Neuronal stem cell (in vitro differentiated cells): ENCODE data around the gene PDAP1.

Source experiments
- DNase-seq: peaks from one replicate; pipeline ENCODE4 v3.0.0-alpha.2; 2013; ENCODE audit warnings: low spot score
- H2AFZ ChIP-seq: one replicate; pipeline ENCODE4 v1.6.1; 2013; ENCODE audit warnings: mild to moderate bottlenecking, low read length, inconsistent platforms
- H2AK5ac ChIP-seq: 2 replicates; pipeline ENCODE4 v1.6.1; 2013; ENCODE audit warnings: low read depth, mild to moderate bottlenecking, inconsistent platforms, low read length, moderate library complexity, mixed read lengths
- H2BK120ac ChIP-seq: 2 replicates; pipeline ENCODE4 v1.6.1; 2013; ENCODE audit warnings: low read depth, mild to moderate bottlenecking, inconsistent platforms, low read length, moderate library complexity, mixed read lengths
- H2BK12ac ChIP-seq: one replicate; pipeline ENCODE4 v1.6.1; 2013; ENCODE audit warnings: low read length, inconsistent platforms
- H2BK15ac ChIP-seq: 2 replicates; pipeline ENCODE4 v1.6.1; 2013; ENCODE audit warnings: mild to moderate bottlenecking, low read length, inconsistent platforms, mixed read lengths
- H2BK5ac ChIP-seq: one replicate; pipeline ENCODE4 v1.6.1; 2013; ENCODE audit warnings: inconsistent platforms, mild to moderate bottlenecking, low read length, moderate library complexity
- H3K14ac ChIP-seq: one replicate; pipeline ENCODE4 v1.6.1; 2013; ENCODE audit warnings: low read length, inconsistent platforms
- H3K18ac ChIP-seq: 2 replicates; pipeline ENCODE4 v1.6.1; 2013; ENCODE audit warnings: low read length, inconsistent platforms
- H3K23ac ChIP-seq: 2 replicates; pipeline ENCODE4 v1.6.1; 2013; ENCODE audit warnings: low read depth, mild to moderate bottlenecking, mixed read lengths, low read length, inconsistent platforms; ENCODE audit not compliant: poor library complexity
- H3K27ac ChIP-seq: replicated peaks from 3 replicates; pipeline ENCODE4 v1.5.1; 2013; ENCODE audit warnings: low read length, inconsistent platforms
- H3K27me3 ChIP-seq, 3 experiments: 2 replicates each; pipeline ENCODE4 v1.6.1; 2013; ENCODE audit warnings: low read length in 3 of 3, mild to moderate bottlenecking in 2 of 3, inconsistent platforms in 1 of 3, low read depth in 1 of 3, mixed read lengths in 1 of 3, moderate library complexity in 1 of 3; ENCODE audit not compliant: control insufficient read depth in 3 of 3, insufficient read depth in 3 of 3
- H3K36me3 ChIP-seq, 2 donors: replicated peaks in 1 of 2; 2 replicates each; pipeline ENCODE4 v1.6.1; 2013; ENCODE audit warnings: low read length in 2 of 2; ENCODE audit not compliant: control insufficient read depth in 2 of 2, insufficient read depth in 2 of 2
- H3K4ac ChIP-seq: 2 replicates; pipeline ENCODE4 v1.6.1; 2013; ENCODE audit warnings: inconsistent platforms, mild to moderate bottlenecking, low read length, moderate library complexity
- H3K4me1 ChIP-seq, 2 donors: 1 replicate in 1 of 2; 2 replicates in 1 of 2; pipeline ENCODE4 v1.6.1; 2013; ENCODE audit warnings: low read length in 2 of 2, low read depth in 1 of 2; ENCODE audit not compliant: control insufficient read depth in 2 of 2, insufficient read depth in 1 of 2
- H3K4me2 ChIP-seq: one replicate; pipeline ENCODE4 v1.6.1; 2013; ENCODE audit warnings: mild to moderate bottlenecking, low read length, inconsistent platforms; ENCODE audit not compliant: insufficient read depth, poor library complexity, severe bottlenecking
- H3K4me3 ChIP-seq, 2 donors: 2 replicates each; pipeline ENCODE4 v1.5.1; 2013; ENCODE audit warnings: low read length in 2 of 2, mild to moderate bottlenecking in 2 of 2, inconsistent platforms in 1 of 2, moderate library complexity in 1 of 2
- H3K79me1 ChIP-seq: one replicate; pipeline ENCODE4 v1.6.1; 2013; ENCODE audit warnings: low read depth, mild to moderate bottlenecking, inconsistent platforms, low read length, moderate library complexity
- H3K9ac ChIP-seq: one replicate; pipeline ENCODE4 v1.6.1; 2013; ENCODE audit warnings: mild to moderate bottlenecking, low read depth, low read length, inconsistent platforms; ENCODE audit not compliant: poor library complexity
- H3K9me3 ChIP-seq, 2 donors: replicated peaks in 1 of 2; 2 replicates each; pipeline versions ENCODE3 to v1.6.1; 2013; ENCODE audit warnings: low read length in 2 of 2, mild to moderate bottlenecking in 2 of 2, inconsistent platforms in 1 of 2, low read depth in 1 of 2, mixed read lengths in 1 of 2, moderate library complexity in 1 of 2; ENCODE audit not compliant: control insufficient read depth in 2 of 2, insufficient read depth in 1 of 2
- H4K8ac ChIP-seq: one replicate; pipeline ENCODE4 v1.6.1; 2013; ENCODE audit warnings: low read depth, mild to moderate bottlenecking, inconsistent platforms, low read length, moderate library complexity
- H4K91ac ChIP-seq: one replicate; pipeline ENCODE4 v1.6.1; 2013; ENCODE audit warnings: low read length, low read depth, mild to moderate bottlenecking, inconsistent platforms; ENCODE audit not compliant: poor library complexity
- whole genome bisulfite sequencing, 2 donors: extraction: QIAGEN DNeasy Blood & Tissue Kit; methylation state at CpG; one replicate each; pipeline ENCODE4 v1.1.7; 2013; ENCODE audit warnings: missing lambda C conversion rate in 2 of 2, mixed read lengths in 1 of 2; ENCODE audit not compliant: insufficient read length in 2 of 2, insufficient replicate concordance in 1 of 2; ENCODE audit errors: extremely low coverage in 2 of 2; 5-methylcytosine and 5-hydroxymethylcytosine counted together

The PDAP1 gene

GRCh38 chr7:99393355-99394187, 14.8 kb downstream of the PDAP1 start:
- peaks cover 38 to 91% of the 10 kb centered on the region in 2 donors for H3K36me3 ChIP-seq
- peak overlapping the region; percentile 73 for H2AK5ac ChIP-seq
- WGBS, 2 donors, result no CpG with 5 or more reads among the region's 30 CpGs
- H3K27me3 ChIP-seq, result no peaks in the 10 kb centered on the region
- H2BK5ac ChIP-seq, result peak overlapping the region; percentile 94
- no peak overlapping the region for H2AFZ ChIP-seq
- H2BK15ac ChIP-seq, result no peak overlapping the region
- peak overlapping the region; percentile 83 for H3K27ac ChIP-seq
- H4K8ac ChIP-seq, result peak overlapping the region; percentile 92
- H3K9ac ChIP-seq, result peak overlapping the region; percentile 95
- H3K9me3 ChIP-seq, result no peaks in the 10 kb centered on the region
- H3K4me3 ChIP-seq, result peak overlapping the region in 1 of 2 donors; percentile 86
- H3K18ac ChIP-seq, result peak overlapping the region; percentile 98
- peaks cover 6% of the 10 kb centered on the region for H3K79me1 ChIP-seq
- H3K4me1 ChIP-seq, result peaks cover 0 to 12% of the 10 kb centered on the region in 2 donors
- H3K4ac ChIP-seq, result no peak overlapping the region
- peak overlapping the region; percentile 5 for H3K14ac ChIP-seq
- no peak overlapping the region for H4K91ac ChIP-seq
- peak; percentile 74 for DNase-seq
- H3K4me2 ChIP-seq, result peak overlapping the region; percentile 91
- peak overlapping the region; percentile 92 for H3K23ac ChIP-seq
- no peak overlapping the region for H2BK120ac ChIP-seq
- H2BK12ac ChIP-seq, result no peak overlapping the region

DNA sequence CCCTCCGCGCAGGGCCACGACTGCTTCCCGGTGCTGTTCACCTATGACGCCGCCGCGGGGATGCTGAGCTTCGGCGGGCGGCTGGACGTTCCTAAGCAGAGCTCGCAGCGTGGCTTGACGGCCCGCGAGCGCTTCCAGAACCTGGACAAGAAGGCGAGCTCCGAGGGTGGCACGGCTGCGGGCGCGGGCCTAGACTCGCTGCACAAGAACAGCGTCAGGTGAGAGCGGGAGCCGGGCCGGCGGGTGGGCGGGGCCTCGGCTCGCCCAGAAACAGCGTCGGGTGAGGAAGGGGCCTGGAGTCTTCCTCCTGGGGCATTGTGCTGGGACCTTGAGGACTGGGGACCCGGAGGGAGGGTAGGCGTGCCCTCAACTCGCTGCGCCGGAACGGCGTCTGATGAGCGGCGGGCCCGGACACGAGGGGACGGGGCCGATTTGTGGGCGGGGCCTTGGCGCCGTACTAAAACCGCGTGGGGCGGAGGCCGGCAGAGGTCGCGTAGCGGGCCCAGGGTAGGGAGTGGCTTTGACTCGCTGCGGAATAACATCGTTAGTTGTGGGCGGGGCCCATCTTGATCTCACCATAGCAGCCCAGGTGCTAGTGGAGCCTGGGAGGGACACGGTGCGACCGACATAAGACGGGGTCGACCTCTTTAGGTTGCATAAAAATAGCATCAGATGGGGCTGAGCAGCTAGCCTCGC, 15.6 kb downstream of the PDAP1 start:
- H3K27ac ChIP-seq, result peak overlapping the region; percentile 83
- H3K9me3 ChIP-seq, result no peaks in the 10 kb centered on the region
- peak; percentile 74 for DNase-seq
- peaks cover 6% of the 10 kb centered on the region for H3K79me1 ChIP-seq
- H2AK5ac ChIP-seq, result peak overlapping the region; percentile 84
- H2BK5ac ChIP-seq, result peak overlapping the region; percentile 94
- H3K18ac ChIP-seq, result peak overlapping the region; percentile 98
- H3K4me2 ChIP-seq, result peak overlapping the region; percentile 91
- no peak overlapping the region for H2AFZ ChIP-seq
- H3K4me3 ChIP-seq, result peak overlapping the region in 1 of 2 donors; percentile 86
- H2BK120ac ChIP-seq, result no peak overlapping the region
- peaks cover 0 to 12% of the 10 kb centered on the region in 2 donors for H3K4me1 ChIP-seq
- peak overlapping the region; percentile 65 for H4K8ac ChIP-seq
- no CpG with 5 or more reads among the region's 68 CpGs for WGBS, 2 donors
- peak overlapping the region; percentile 94 for H3K14ac ChIP-seq
- peak overlapping the region; percentile 92 for H3K23ac ChIP-seq
- H3K36me3 ChIP-seq, result peaks cover 38 to 90% of the 10 kb centered on the region in 2 donors
- H3K4ac ChIP-seq, result peak overlapping the region; percentile 66
- H2BK15ac ChIP-seq, result peak overlapping the region; percentile 58
- no peak overlapping the region for H2BK12ac ChIP-seq
- peak overlapping the region; percentile 95 for H3K9ac ChIP-seq
- no peak overlapping the region for H4K91ac ChIP-seq
- no peaks in the 10 kb centered on the region for H3K27me3 ChIP-seq

DNA sequence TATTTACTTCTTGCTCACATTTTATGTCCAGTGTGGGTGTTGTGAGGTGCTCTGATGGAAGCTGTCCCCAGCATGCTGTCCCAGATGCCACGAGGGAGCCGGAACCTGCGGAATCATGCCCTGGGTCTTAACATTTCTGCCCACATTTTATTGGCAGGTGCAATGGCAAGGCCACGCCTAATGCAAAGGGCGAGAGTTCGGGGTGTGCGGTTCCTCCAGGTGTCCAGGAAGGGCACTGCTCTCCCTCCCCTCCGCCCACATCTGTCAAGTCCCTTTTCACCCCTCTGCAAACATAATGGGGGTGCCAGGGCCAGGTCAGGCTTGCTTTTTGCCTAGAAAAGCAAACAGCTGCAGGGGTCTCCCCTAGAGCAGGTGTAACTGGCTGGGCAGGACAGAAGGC, 16.4 kb downstream of the PDAP1 start:
- Histone ChIP-seq H3K79me1 (peaks cover 6% of the 10 kb centered on the region), H3K27me3 (no peaks in the 10 kb centered on the region), H3K27ac (no peak overlapping the region), H2BK12ac (no peak overlapping the region), H2BK5ac (no peak overlapping the region), H4K91ac (no peak overlapping the region), H3K4me1 (peaks cover 0 to 10% of the 10 kb centered on the region in 2 donors), H3K14ac (peak overlapping the region; percentile 94), H3K4me2 (peak overlapping the region; percentile 91), H4K8ac (peak overlapping the region; percentile 65), H2AFZ (no peak overlapping the region), H3K4me3 (peak overlapping the region in 1 of 2 donors; percentile 86), H2BK15ac (no peak overlapping the region), H3K18ac (peak overlapping the region; percentile 98), H2AK5ac (peak overlapping the region; percentile 84), H3K23ac (peak overlapping the region; percentile 92), H3K9ac (no peak overlapping the region), H3K4ac (peak overlapping the region; percentile 84), H3K9me3 (no peaks in the 10 kb centered on the region), H3K36me3 (peaks cover 33 to 83% of the 10 kb centered on the region in 2 donors), H2BK120ac (no peak overlapping the region)
- WGBS, 2 donors, result no CpG with 5 or more reads among the region's 8 CpGs
- no peak for DNase-seq
